Measurements from ENCODE around the gene SDSL.

GRCh38 chr12:113435367-113435766 is 13.2 kb downstream of the SDSL start:
- TF ChIP-seq, protein P1, sequence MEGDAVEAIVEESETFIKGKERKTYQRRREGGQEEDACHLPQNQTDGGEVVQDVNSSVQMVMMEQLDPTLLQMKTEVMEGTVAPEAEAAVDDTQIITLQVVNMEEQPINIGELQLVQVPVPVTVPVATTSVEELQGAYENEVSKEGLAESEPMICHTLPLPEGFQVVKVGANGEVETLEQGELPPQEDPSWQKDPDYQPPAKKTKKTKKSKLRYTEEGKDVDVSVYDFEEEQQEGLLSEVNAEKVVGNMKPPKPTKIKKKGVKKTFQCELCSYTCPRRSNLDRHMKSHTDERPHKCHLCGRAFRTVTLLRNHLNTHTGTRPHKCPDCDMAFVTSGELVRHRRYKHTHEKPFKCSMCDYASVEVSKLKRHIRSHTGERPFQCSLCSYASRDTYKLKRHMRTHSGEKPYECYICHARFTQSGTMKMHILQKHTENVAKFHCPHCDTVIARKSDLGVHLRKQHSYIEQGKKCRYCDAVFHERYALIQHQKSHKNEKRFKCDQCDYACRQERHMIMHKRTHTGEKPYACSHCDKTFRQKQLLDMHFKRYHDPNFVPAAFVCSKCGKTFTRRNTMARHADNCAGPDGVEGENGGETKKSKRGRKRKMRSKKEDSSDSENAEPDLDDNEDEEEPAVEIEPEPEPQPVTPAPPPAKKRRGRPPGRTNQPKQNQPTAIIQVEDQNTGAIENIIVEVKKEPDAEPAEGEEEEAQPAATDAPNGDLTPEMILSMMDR (IDR thresholded peaks at IDR 0.05 in 4 of 5, conservative IDR thresholded peaks at IDR 0.05 in 1 of 5) = no peak
- no peak for TF ChIP-seq POLR2A (IDR thresholded peaks at IDR 0.05)

All from gastrocnemius medialis (tissue), 4 donors.